Putamen (tissue), 1 donor: ENCODE results near the gene OSBPL3.
"Not testable (repeated sequence)": the region's sequence is repeated elsewhere in the genome, so short reads cannot be mapped to it uniquely, and the experiment has no call there.

Source experiments
- DNase-seq: peaks from one replicate; pipeline ENCODE4 v3.0.0-alpha.2; 2016; ENCODE audit warnings: low spot score

OSBPL3 gene

GRCh38 chr7:24920451-24921361, 59.3 kb downstream of the OSBPL3 start:
- DNase-seq = no peak

- no peak for DNase-seq
These were observed 62.3 kb downstream of the OSBPL3 start for GRCh38 chr7:24917510-24918239.

- no peak for DNase-seq
These were observed 63.4 kb downstream of the OSBPL3 start for GRCh38 chr7:24916463-24917040.

GRCh38 chr7:24914465-24914859, 65.5 kb downstream of the OSBPL3 start:
- DNase-seq = no peak

- no peak for DNase-seq
These were observed 66.0 kb downstream of the OSBPL3 start for GRCh38 chr7:24913801-24914464.

- no peak for DNase-seq
These were observed 67.0 kb downstream of the OSBPL3 start for GRCh38 chr7:24912874-24913514.

- no peak for DNase-seq
These were observed 67.6 kb downstream of the OSBPL3 start for GRCh38 chr7:24912424-24912823.

- DNase-seq = peak; percentile 15
These were observed 68.8 kb downstream of the OSBPL3 start for GRCh38 chr7:24911213-24911603.

- no peak for DNase-seq
These were observed 69.3 kb downstream of the OSBPL3 start for GRCh38 chr7:24910551-24911212.

GRCh38 chr7:24908727-24909126, 71.3 kb downstream of the OSBPL3 start:
- no peak for DNase-seq

GRCh38 chr7:24908166-24908565, 71.8 kb downstream of the OSBPL3 start:
- no peak for DNase-seq

- DNase-seq = no peak
These were observed 72.6 kb downstream of the OSBPL3 start for GRCh38 chr7:24907311-24907886.

- no peak for DNase-seq
These were observed 73.8 kb downstream of the OSBPL3 start for GRCh38 chr7:24905996-24906770.

GRCh38 chr7:24903992-24904391, 76.0 kb downstream of the OSBPL3 start:
- not testable (repeated sequence) for DNase-seq

GRCh38 chr7:24903559-24903958, 76.4 kb downstream of the OSBPL3 start:
- no peak for DNase-seq

GRCh38 chr7:24902931-24903330, 77.0 kb downstream of the OSBPL3 start:
- no peak for DNase-seq

- no peak for DNase-seq
These were observed 77.7 kb downstream of the OSBPL3 start for GRCh38 chr7:24902276-24902675.

GRCh38 chr7:24899905-24900304, 80.1 kb downstream of the OSBPL3 start:
- DNase-seq = no peak

GRCh38 chr7:24899161-24899560, 80.8 kb downstream of the OSBPL3 start:
- no peak for DNase-seq

GRCh38 chr7:24898691-24899090, 81.3 kb downstream of the OSBPL3 start:
- no peak for DNase-seq
